Measurements from ENCODE around the gene ADAMTS14.
"Not testable (repeated sequence)": the region's sequence is repeated elsewhere in the genome, so short reads cannot be mapped to it uniquely, and the experiment has no call there.

ADAMTS14 gene, protein sequence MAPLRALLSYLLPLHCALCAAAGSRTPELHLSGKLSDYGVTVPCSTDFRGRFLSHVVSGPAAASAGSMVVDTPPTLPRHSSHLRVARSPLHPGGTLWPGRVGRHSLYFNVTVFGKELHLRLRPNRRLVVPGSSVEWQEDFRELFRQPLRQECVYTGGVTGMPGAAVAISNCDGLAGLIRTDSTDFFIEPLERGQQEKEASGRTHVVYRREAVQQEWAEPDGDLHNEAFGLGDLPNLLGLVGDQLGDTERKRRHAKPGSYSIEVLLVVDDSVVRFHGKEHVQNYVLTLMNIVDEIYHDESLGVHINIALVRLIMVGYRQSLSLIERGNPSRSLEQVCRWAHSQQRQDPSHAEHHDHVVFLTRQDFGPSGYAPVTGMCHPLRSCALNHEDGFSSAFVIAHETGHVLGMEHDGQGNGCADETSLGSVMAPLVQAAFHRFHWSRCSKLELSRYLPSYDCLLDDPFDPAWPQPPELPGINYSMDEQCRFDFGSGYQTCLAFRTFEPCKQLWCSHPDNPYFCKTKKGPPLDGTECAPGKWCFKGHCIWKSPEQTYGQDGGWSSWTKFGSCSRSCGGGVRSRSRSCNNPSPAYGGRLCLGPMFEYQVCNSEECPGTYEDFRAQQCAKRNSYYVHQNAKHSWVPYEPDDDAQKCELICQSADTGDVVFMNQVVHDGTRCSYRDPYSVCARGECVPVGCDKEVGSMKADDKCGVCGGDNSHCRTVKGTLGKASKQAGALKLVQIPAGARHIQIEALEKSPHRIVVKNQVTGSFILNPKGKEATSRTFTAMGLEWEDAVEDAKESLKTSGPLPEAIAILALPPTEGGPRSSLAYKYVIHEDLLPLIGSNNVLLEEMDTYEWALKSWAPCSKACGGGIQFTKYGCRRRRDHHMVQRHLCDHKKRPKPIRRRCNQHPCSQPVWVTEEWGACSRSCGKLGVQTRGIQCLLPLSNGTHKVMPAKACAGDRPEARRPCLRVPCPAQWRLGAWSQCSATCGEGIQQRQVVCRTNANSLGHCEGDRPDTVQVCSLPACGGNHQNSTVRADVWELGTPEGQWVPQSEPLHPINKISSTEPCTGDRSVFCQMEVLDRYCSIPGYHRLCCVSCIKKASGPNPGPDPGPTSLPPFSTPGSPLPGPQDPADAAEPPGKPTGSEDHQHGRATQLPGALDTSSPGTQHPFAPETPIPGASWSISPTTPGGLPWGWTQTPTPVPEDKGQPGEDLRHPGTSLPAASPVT

DNA sequence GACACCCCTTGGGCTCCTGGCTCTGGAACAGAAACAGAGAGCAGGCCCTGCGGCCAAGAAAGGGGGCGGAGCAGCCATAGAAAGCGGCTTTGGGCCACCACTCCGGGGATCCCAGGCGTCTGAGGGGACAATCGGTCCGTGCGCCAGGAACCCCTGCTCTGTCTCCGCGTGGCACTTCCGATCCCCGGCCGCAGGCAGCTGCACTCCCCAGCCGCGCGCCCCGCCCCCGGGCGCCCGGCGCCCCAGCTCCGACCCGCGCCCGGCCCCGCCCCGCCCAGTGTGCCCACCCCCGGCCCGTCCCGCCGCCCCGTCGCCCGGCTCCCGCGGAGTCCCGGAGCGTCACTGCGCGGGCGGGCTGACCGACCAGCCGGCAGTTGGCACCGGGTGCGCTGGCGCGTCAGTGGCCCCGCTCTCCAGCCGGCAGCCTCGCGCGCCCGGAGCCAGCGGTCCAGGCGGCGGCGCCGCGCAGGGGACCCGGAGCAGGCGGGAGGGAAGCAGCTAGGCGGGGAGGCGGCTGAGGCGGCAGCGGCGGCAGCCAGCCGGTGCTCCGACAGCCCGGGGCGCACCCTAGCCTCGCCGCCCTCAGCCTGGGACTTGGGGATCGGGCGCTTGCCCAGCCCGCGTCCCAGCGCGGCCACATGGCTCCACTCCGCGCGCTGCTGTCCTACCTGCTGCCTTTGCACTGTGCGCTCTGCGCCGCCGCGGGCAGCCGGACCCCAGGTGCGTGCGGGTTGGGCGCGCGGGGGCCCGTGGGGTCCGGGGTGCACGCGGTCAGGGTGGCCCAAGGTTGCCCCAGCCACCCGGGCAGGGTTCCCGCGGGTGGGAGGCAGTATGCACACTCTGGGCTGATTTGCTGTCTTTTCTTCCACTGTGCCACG is at the start of gene ADAMTS14:
TSS of gene ADAMTS14 (plus strand) at position 342 of the 878 bp plus-strand sequence. CDS start at position 639, 297 bp downstream.
- peak in 51 of 58 donors; percentile 14 to 90 (median 64) for DNase-seq

DNA sequence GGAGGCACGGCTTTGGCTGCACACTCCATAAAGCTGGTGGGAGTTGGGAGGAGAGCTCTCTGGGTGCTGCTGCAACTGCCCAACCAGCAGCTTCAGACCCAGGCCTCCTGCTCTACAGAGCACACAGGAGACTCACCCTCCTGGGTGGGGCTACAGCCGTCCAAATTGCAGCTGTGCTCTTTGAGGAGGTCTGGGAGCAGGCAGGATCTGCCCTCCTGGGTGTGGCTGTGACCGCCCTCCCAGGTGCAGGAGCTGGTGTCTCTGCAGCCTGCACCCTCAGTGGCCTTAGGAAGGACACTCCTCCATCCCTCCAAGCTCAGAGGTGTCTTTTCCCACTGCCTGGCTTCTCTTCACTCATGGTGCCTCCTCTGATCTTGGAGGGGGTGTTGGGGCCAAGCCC is 49.8 kb upstream of the ADAMTS14 start:
- no peak for DNase-seq

DNA sequence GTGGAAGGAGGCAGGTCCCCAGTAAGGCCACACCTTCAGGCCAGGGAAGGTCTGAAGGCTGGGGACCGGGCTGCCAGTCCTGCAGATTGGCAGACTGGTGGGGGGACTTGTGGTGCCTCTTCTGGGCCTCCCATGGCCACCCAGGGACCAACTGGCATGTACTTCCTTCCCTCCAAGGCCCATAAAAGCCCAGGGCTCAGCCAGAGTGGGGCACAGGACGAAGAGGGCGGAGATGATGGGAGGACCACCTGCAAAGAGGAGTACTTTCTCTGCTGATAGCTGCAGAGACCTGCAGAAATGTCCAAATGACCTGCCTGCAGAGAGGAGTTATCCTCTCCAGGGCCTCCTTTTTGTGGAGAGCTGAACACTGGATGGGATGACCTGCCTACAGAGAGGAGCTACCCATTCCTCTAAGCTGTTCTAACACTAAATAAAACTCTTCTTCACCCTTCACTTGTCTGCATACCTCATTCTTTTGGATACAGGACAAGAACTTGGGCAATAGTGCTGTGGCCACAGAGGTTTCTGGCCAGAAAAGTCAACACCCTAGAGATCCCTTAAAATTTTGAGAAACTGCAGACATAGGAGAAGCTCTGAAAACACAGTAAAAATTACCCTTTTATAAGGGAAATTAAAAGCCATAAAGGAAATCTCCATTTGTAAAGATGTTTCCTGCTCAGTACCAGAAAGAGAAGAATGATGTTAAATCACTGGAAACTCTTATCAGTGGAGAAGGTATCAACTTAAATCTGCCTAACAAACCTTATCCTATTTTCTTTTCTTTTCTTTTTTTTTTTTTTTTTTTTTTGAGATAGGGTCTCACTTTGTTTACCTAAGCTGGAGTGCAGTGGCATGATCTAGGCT is 49.1 kb upstream of the ADAMTS14 start:
- DNase-seq: no peak

DNA sequence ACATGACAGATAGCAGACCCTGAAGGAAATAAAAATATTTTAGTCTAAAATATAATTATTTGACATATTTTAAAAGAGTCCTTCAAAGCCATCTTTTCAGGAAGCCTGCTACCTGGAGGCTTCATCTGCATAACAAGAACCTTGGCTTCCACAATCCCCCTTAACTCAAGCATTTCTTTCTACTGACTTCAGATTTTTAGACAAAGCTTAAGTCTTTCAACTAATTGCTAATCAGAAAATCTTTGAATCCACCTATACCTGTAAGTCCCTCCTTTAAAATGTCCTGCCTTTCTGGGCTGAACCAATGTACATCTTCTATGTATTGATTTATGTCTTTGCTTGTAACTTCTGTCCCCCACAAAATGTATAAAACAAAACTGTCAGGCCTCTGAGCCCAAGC is 46.2 kb upstream of the ADAMTS14 start:
- DNase-seq: no peak

DNA sequence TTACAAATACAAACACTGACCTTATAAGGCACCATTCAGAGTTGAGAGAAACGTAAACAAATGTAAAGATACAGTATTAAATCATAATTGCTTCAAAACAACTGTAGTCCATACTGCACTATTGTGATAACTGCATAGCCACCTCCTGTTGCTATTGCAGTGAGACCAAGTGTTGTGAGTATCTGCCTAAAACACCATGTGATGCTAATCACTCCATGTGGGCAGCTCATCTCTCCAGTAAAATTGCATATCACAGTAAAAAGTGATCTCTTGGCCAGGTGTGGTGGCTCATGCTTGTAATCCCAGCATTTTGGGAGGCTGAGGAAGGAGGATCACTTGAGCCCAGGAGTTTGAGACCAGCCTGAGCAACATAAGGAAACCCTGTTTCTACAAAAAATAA is 43.0 kb upstream of the ADAMTS14 start:
- no peak for DNase-seq

DNA sequence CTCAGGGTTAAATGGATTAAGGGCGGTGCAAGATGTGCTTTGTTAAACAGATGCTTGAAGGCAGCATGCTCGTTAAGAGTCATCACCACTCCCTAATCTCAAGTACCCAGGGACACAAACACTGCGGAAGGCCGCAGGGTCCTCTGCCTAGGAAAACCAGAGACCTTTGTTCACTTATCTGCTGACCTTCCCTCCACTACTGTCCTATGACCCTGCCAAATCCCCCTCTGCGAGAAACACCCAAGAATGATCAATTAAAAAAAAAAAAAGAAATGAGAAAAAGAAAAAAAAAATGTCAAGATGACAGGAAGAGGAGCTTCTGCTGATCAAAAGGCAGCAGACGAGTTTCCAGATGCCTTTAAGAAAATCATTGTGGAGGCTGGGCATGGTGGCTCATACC is 40.6 kb upstream of the ADAMTS14 start:
- not testable (repeated sequence) for DNase-seq

DNA sequence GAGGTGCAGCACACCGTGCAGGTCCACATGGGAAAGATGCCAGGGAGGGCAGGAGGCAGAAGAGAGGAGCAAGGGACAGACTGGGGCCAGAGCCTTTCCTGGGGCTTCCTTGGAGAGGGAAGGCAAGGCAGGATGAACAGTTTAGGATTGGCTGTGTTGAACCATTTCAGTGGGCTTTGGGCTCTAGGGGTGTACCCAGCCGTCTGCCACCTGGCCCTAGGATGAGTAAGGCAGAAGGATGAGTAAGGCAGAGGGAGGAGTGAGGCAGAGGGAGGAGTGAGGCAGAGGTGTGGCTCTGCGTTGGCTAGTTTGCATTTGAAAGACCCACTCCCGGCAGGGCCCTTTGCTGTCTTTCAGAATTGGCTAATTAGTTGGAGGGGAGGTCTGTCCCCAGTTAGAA is 38.3 kb upstream of the ADAMTS14 start:
- no peak for DNase-seq

DNA sequence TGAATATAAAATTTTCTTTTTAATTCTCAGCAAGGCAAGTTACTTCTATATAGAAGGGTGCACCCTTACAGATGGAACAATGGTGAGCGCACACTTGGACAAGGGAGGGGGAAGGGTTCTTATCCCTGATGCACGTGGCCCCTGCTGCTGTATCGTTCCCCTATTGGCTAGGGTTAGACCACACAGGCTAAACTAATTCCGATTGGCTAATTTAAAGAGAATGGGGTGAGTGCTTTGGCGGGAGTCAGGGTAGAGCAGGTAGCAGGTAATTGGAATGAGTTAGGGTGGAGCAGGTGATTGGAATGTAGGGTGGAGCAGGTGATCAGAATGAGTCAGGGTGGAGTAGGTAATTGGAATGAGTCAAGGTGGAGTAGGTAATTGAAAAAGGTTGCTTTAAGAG is 37.8 kb upstream of the ADAMTS14 start:
- DNase-seq: not testable (repeated sequence)

DNA sequence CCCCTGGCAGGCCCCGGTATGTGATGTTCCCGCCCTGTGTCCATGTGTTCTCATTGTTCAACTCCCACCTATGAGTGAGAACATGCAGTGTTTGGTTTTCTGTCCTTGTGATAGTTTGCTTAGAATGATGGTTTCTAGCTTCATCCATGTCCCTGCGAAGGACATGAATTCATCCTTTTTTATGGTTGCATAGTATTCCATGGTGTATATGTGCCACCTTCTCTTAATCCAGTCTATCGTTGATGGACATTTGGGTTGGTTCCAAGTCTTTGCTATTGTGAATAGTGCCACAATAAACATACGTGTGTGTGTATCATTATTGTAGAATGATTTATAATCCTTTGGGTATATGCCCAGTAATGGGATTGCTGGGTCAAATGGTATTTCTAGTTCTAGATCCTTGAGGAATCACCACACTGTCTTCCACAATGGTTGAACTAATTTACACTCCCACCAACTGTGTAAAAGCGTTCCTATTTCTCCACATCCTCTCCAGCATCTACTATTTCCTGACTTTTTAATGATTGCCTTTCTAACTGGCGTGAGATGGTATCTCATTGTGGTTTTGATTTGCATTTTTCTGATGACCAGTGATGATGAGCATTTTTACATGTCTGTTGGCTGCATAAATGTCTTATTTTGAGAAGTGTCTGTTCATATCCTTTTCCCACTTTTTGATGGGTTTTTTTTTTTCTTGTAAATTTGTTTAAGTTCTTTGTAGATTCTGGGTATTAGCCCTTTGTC is 32.5 kb upstream of the ADAMTS14 start:
- DNase-seq: not testable (repeated sequence)

DNA sequence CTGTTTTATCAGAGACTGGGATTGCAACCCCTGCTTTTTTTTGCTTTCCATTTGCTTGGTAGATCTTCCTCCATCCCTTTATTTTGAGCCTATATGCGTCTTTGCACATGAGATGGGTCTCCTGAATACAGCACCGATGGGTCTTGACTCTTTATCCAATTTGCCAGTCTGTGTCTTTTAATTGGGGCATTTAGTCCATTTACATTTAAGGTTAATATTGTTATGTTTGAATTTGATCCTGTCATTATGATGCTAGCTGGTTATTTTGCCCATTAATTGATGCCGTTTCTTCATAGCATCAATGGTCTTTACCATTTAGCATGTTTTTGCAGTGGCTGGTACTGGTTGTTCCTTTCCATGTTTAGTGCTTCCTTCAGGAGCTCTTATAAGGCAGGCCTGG is 29.0 kb upstream of the ADAMTS14 start:
- not testable (repeated sequence) for DNase-seq

DNA sequence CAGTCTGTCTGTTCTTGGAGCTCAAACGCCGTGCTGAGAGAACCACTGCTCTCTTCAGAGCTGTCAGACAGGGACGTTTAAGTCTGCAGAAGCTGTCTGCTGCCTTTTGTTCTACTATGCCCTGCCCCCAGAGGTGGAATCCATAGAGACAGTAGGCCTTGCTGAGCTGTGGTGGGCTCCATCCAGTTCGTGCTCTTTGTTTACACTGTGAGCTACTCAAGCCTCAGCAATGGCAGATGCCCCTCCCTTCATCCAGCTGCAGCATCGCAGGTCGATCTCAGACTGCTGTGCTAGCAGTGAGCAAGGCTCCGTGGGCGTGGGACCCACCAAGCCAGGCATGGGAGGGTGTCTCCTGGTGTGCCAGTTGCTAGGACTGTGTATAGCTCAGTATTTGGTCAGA is 27.3 kb upstream of the ADAMTS14 start:
- DNase-seq: not testable (repeated sequence)

DNA sequence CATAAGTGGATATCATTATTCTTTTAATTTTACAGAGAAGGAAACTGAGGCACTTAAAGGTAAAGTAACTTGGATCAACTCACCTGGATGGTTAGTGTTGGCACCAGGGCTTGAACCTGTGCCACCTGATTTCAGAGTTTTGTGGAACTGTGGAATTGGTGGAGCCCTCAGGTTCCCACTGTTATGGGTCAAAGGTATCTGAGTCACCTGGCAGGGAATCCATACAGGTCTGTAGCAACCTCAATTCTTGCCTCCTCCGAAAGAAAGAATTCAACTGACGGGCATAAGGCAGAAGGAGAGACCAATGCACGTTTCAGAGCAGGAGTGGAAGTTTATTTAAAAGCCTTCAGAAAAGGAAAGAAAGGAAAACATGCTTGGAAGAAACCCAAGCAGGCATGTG is 25.2 kb upstream of the ADAMTS14 start:
- DNase-seq: no peak

DNA sequence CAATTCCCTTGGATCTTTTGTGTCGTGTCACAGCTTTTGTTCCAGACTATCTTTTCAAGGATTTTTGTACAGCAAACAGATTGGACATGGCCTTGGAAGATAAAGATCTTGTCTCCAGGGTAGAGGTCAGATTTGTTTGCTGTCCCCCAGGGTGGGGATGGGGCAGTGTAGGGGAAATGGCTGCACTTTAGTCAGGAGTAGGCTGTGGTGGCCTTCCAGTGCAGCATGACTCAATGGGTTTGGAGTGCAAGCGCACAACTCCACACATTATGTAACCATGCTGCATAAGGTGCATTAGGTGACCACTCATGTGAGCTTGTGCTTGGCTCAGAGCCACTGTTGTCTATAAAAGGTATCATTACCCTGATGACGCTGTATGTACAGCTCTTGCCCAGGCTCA is 23.9 kb upstream of the ADAMTS14 start:
- no peak for DNase-seq

DNA sequence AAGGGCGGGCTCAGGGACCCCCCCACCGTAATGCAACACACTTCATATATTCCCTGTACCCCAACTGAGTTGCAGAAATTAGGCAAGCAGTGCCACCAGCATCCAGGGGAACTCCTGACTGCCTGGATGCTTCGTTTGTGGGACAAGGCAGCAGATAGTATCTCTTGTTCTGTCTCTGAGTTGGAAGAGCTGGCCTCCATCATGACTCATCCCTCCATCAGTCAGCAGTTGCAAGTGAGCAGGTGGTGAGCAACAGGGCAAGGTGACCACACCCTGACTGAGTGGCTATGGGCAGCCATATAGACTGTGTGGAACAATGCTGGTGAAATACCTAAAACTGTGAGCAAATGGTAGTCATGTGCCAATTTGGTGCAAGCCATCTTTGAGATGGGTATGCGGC is 22.8 kb upstream of the ADAMTS14 start:
- no peak for DNase-seq

DNA sequence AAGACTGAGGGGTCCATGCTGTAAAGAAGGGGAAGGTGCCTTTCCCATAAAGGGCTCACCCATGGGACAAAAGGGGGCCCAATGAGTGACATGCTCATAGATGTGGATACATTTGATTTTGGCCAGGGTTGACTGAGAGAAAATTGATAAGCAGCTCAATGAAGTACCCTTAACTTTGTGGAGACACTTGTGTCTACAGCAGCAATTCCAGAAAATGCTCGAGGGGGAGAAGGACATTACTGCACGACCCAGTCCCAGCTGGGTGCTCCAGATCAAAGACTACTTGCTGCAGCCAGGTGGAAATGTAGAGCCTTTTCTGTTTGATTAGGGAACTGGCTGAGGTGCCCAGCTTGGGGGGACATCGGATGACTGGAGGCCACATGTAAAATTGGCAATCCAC is 22.2 kb upstream of the ADAMTS14 start:
- DNase-seq: no peak

DNA sequence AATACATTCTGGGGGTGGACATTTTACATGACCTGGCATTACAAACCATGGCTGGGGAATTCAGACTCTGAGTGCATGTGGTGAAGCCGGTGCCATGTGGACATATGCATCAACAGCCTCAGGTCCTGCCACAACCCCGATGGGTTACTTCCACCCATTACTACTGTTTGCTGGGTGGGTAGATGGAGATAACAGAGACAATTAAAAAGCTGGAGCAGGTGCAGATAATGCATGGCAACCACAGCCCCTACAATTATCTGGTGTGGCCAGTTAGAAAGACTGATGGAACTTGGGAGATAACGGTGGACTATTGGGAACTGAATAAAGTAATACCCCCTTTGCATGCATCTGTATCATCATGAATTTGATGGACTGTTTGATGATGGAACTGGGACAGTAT is 21.6 kb upstream of the ADAMTS14 start:
- DNase-seq: no peak

DNA sequence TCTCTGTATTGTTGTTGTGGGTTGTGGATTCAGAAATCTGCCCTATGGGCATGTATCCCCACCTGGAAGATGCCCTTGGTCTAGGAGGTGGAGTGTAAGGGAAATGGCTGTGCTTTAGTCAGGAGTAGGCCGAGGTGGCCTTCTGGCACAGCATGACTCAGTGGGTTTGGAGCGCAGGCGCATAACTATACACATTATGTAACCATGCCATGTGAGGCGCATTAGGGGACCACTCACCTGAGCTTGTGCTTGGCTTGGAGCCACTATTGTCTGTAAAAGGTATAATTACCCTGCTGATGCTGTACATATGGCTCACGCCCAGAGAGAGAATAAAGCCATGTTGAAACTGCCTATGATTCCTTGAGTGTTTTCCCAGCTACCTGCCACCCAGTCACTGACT is 20.6 kb upstream of the ADAMTS14 start:
- DNase-seq: no peak

DNA sequence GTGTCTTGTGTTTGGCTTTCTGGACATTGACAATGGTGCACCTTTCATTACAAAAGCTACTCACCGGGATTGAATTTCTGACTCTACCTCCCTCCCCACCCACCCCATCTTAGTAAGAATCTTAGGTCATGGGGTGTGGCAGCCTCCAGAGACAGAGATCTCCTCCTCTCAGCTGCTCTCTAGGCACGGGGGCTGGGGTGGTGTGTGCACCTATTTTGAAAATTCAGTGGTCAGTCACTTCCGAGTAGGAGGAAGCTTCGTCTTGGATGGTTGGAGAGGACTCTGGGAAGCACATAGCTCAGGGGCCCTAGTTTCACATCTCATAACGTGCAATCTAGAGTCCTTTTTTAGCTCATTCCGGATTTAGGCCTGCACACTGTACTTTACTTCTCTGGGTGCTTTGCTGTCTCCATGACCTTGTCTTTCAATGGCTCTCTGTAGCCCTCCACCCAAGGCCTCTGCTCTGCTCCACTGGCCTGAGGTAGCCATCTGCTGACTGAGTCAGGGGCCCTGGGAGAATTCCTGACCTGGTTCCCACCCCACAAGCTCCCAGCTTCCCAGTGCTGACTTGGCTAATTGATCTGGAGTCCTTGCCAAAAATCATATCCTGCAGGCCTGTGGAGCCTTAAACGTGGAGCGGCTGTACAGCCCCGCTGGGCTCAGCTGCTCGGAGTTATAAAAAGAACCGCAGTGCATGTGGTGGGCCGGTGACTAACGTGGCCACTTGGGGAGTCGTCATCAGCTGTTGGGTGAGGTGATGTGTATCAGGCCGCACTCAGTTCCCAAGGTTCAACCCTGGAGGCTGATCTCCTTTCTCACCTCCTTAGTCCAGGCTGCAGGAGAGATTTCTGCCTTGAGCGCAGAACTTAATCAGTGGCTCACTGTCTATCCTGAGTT is 19.3 kb upstream of the ADAMTS14 start:
- DNase-seq: peak in 2 of 58 donors; percentile 6 to 16
